Measurements from ENCODE around the gene UPF1.

DNA sequence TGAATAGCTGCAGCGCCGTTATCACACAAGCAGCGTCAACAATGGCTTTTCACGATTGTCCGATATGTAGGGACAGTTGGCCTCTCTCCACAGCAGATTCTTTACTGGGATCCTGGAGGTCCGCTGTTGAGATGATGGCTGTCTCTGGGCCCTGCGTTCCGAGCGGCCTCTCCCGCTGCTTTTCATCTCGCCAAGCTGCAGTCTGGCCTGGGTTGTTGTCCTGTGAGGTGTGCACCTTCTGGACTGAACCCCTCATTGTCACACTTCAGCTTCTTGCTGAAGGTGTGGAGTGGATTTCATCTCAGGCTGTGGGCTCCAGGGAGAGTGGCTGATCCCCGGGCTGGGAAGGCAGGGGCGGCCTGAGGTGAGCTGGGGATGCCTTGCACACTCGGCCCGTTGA is 9.6 kb downstream of the UPF1 start:
- TF ChIP-seq, protein P1, sequence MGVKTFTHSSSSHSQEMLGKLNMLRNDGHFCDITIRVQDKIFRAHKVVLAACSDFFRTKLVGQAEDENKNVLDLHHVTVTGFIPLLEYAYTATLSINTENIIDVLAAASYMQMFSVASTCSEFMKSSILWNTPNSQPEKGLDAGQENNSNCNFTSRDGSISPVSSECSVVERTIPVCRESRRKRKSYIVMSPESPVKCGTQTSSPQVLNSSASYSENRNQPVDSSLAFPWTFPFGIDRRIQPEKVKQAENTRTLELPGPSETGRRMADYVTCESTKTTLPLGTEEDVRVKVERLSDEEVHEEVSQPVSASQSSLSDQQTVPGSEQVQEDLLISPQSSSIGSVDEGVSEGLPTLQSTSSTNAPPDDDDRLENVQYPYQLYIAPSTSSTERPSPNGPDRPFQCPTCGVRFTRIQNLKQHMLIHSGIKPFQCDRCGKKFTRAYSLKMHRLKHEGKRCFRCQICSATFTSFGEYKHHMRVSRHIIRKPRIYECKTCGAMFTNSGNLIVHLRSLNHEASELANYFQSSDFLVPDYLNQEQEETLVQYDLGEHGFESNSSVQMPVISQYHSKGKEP (CRISPR knock-in tag; IDR thresholded peaks at IDR 0.05) = no peak
- TF ChIP-seq, protein P2, sequence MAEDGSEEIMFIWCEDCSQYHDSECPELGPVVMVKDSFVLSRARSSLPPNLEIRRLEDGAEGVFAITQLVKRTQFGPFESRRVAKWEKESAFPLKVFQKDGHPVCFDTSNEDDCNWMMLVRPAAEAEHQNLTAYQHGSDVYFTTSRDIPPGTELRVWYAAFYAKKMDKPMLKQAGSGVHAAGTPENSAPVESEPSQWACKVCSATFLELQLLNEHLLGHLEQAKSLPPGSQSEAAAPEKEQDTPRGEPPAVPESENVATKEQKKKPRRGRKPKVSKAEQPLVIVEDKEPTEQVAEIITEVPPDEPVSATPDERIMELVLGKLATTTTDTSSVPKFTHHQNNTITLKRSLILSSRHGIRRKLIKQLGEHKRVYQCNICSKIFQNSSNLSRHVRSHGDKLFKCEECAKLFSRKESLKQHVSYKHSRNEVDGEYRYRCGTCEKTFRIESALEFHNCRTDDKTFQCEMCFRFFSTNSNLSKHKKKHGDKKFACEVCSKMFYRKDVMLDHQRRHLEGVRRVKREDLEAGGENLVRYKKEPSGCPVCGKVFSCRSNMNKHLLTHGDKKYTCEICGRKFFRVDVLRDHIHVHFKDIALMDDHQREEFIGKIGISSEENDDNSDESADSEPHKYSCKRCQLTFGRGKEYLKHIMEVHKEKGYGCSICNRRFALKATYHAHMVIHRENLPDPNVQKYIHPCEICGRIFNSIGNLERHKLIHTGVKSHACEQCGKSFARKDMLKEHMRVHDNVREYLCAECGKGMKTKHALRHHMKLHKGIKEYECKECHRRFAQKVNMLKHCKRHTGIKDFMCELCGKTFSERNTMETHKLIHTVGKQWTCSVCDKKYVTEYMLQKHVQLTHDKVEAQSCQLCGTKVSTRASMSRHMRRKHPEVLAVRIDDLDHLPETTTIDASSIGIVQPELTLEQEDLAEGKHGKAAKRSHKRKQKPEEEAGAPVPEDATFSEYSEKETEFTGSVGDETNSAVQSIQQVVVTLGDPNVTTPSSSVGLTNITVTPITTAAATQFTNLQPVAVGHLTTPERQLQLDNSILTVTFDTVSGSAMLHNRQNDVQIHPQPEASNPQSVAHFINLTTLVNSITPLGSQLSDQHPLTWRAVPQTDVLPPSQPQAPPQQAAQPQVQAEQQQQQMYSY (CRISPR knock-in tag; IDR thresholded peaks at IDR 0.05) = no peak
- TF ChIP-seq TCF7 (IDR thresholded peaks at IDR 0.05; ENCODE audit: low read depth) (no peak), ZNF343 (CRISPR knock-in tag; IDR thresholded peaks at IDR 0.05) (no peak), MYNN (CRISPR knock-in tag; IDR thresholded peaks at IDR 0.05; ENCODE audit: low read depth) (no peak), SIN3A (IDR thresholded peaks at IDR 0.05; ENCODE audit: borderline replicate concordance, low read depth, low read length) (no peak), EZH2 (conservative IDR thresholded peaks at IDR 0.05; ENCODE audit: low read depth, low read length) (no peak), MXD4 (CRISPR knock-in tag; IDR thresholded peaks at IDR 0.05) (no peak), SALL2 (CRISPR knock-in tag; IDR thresholded peaks at IDR 0.05) (no peak)
- TF ChIP-seq, protein P3, sequence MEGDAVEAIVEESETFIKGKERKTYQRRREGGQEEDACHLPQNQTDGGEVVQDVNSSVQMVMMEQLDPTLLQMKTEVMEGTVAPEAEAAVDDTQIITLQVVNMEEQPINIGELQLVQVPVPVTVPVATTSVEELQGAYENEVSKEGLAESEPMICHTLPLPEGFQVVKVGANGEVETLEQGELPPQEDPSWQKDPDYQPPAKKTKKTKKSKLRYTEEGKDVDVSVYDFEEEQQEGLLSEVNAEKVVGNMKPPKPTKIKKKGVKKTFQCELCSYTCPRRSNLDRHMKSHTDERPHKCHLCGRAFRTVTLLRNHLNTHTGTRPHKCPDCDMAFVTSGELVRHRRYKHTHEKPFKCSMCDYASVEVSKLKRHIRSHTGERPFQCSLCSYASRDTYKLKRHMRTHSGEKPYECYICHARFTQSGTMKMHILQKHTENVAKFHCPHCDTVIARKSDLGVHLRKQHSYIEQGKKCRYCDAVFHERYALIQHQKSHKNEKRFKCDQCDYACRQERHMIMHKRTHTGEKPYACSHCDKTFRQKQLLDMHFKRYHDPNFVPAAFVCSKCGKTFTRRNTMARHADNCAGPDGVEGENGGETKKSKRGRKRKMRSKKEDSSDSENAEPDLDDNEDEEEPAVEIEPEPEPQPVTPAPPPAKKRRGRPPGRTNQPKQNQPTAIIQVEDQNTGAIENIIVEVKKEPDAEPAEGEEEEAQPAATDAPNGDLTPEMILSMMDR (CRISPR knock-in tag; IDR thresholded peaks at IDR 0.05) = no peak

All from HepG2 (cell line).